Caco-2 (cell line): ENCODE measurements around the gene CAPN12. TPM values are rescaled to one million over a fixed set of nuclear protein-coding genes. Genes with fewer than 3 reads are reported as not detected.

Experiments
- BruUV-seq: library from RNA; stranded (reverse); fragments of 400-500 nt; replicated peaks from 2 replicates; lab custom pipeline; 2021; lab: Mats Ljungman, UMichigan
- CTCF ChIA-PET: fragments of 300-600 bp; sonication (Branson Sonifier 250); formaldehyde crosslinking; loops from one replicate; lab custom pipeline; 2022; ENCODE audit warnings: antibody characterized with exemption; lab: Charles Lee
- POLR2A ChIA-PET: fragments of 300-600 bp; sonication (Branson Sonifier 250); formaldehyde crosslinking; loops from one replicate; lab custom pipeline; 2022; ENCODE audit warnings: antibody characterized with exemption; lab: Charles Lee
- DNase-seq, 2 experiments: peaks; one replicate each; pipeline versions ENCODE4 v3.0.0 to v3.0.0-alpha.2; 2020 to 2022
- H3K27me3 ChIP-seq: replicated peaks from 2 replicates; pipeline ENCODE4 v1.6.0; 2011; ENCODE audit warnings: low read length; ENCODE audit not compliant: control insufficient read depth, insufficient read depth
- H3K36me3 ChIP-seq: 2 replicates; pipeline ENCODE4 v1.5.1; 2011; ENCODE audit warnings: low read length; ENCODE audit not compliant: control insufficient read depth, insufficient read depth
- H3K4me1 ChIP-seq: fragments of 250-450 bp; sonication (Bioruptor Pico); 2 replicates; pipeline ENCODE4 v1.5.1; 2020; ENCODE audit warnings: mild to moderate bottlenecking
- H3K4me3 ChIP-seq: 2 replicates; pipeline ENCODE4 v1.5.1; 2011; ENCODE audit warnings: low read depth, mild to moderate bottlenecking, control low read depth, low read length
- H3K9me3 ChIP-seq: fragments of 250-450 bp; sonication (Bioruptor Pico); 2 replicates; pipeline ENCODE4 v1.5.1; 2020; ENCODE audit warnings: mild to moderate bottlenecking, moderate library complexity
- H3K27ac Mint-ChIP-seq: one replicate; pipeline ENCODE4 v1.8.0; 2022; ENCODE audit warnings: mixed read lengths; ENCODE audit not compliant: unreplicated experiment
- H3K27me3 Mint-ChIP-seq: one replicate; pipeline ENCODE4 v1.8.0; 2022; ENCODE audit warnings: mixed read lengths; ENCODE audit not compliant: insufficient read depth, unreplicated experiment
- H3K36me3 Mint-ChIP-seq: one replicate; pipeline ENCODE4 v1.8.0; 2022; ENCODE audit warnings: mild to moderate bottlenecking, mixed read lengths; ENCODE audit not compliant: insufficient read depth, unreplicated experiment
- H3K4me1 Mint-ChIP-seq: one replicate; pipeline ENCODE4 v1.8.0; 2022; ENCODE audit warnings: low read depth, mixed read lengths; ENCODE audit not compliant: unreplicated experiment
- H3K4me3 Mint-ChIP-seq: one replicate; pipeline ENCODE4 v1.8.0; 2022; ENCODE audit warnings: mild to moderate bottlenecking, moderate library complexity, mixed read lengths; ENCODE audit not compliant: unreplicated experiment
- H3K9me3 Mint-ChIP-seq: one replicate; pipeline ENCODE4 v1.8.0; 2022; ENCODE audit warnings: mixed read lengths; ENCODE audit not compliant: unreplicated experiment
- CTCF ChIP-seq, 2 experiments: fragments of 200-600 bp in 1 of 2; IDR thresholded peaks; 1 replicate in 1 of 2; 2 replicates in 1 of 2; pipeline versions ENCODE4 v1.5.1 to v1.8.0; 2011 to 2022; ENCODE audit warnings: antibody characterized with exemption in 1 of 2, control low read depth in 1 of 2, inconsistent platforms in 1 of 2, low read depth in 1 of 2, low read length in 1 of 2, mild to moderate bottlenecking in 1 of 2, moderate library complexity in 1 of 2; ENCODE audit not compliant: insufficient read depth in 1 of 2, severe bottlenecking in 1 of 2, unreplicated experiment in 1 of 2
- intact Hi-C: fragments of 100-400 bp; cut with micrococcal nuclease; formaldehyde crosslinking; loops from one replicate; pipeline ENCODE4 v1.10.0; 2022; ENCODE audit not compliant: unreplicated experiment
- total RNA-seq: library from RNA; stranded (reverse); gene quantifications from 2 replicates; pipeline ENCODE4 v1.2.3, GENCODE V29; 2022

The CAPN12 gene
- total RNA-seq, 1 experiment from 2014 or later = 8.8 TPM

GRCh38 chr19:38691938-38692457 lies 52.3 kb downstream of the CAPN12 start:
- POLR2A ChIA-PET = no interaction called here
- Histone ChIP-seq H3K9me3 (no peaks in the 10 kb centered on the region), H3K27me3 (no peaks in the 10 kb centered on the region), H3K4me3 (no peak overlapping the region), H3K4me1 (peaks cover 76% of the 10 kb centered on the region), H3K36me3 (peaks cover 6% of the 10 kb centered on the region)
- Mint-ChIP-seq H3K4me3 (no peak overlapping the region), H3K27ac (peak overlapping the region; percentile 82), H3K27me3 (no peaks in the 10 kb centered on the region), H3K4me1 (peaks cover 41% of the 10 kb centered on the region), H3K36me3 (peaks cover 93% of the 10 kb centered on the region), H3K9me3 (no peaks in the 10 kb centered on the region)
- intact Hi-C loops = no loop called here
- CTCF ChIA-PET = interaction anchor here (0.5 to 0.6 kb wide), 2 partner anchors 50 to 519 kb away, joined by 3 to 6 read pairs; no protein-coding TSS in a partner anchor
- TF ChIP-seq CTCF (IDR thresholded peaks at IDR 0.05; ENCODE audit: insufficient read depth in 1 of 2, low read depth in 1 of 2, low read length in 1 of 2, severe bottlenecking in 1 of 2, unreplicated experiment in 1 of 2) = no peak
- BruUV-seq = no TSS peak
- no peak for DNase-seq

DNA sequence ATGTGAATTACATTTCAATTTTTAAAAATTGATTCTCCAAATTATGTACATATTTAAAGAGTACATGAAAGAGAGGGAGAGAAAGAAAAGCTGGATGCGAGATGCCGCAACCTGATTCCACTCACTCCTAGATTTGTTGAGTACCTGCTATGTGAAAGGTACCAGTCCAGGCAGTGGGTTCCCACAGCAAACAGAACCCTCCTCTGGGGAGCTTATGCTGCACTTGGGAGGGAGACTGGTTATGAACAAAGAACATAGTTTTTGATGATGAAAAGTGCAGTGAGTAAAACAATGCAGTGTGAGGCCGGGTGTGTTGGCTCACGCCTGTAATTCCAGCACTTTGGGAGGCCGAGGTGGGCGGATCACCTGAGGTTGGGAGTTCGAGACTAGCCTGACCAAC lies 53.4 kb downstream of the CAPN12 start:
- Mint-ChIP-seq H3K4me3 (no peak overlapping the region), H3K27me3 (no peaks in the 10 kb centered on the region), H3K27ac (no peak overlapping the region), H3K4me1 (peaks cover 53% of the 10 kb centered on the region), H3K9me3 (no peaks in the 10 kb centered on the region), H3K36me3 (peaks cover 93% of the 10 kb centered on the region)
- no peak for DNase-seq
- H3K4me1 ChIP-seq = peaks cover 82% of the 10 kb centered on the region
- ChIA-PET POLR2A (no interaction called here), CTCF (interaction anchor here (1.0 kb wide), 1 partner anchor 9 kb away, joined by 3 read pairs; no protein-coding TSS in a partner anchor)
- no peaks in the 10 kb centered on the region for H3K9me3 ChIP-seq
- no TSS peak for BruUV-seq
- intact Hi-C loops = no loop called here
- TF ChIP-seq CTCF (IDR thresholded peaks at IDR 0.05; ENCODE audit: insufficient read depth in 1 of 2, low read depth in 1 of 2, low read length in 1 of 2, severe bottlenecking in 1 of 2, unreplicated experiment in 1 of 2) = no peak
- peaks cover 1% of the 10 kb centered on the region for H3K36me3 ChIP-seq
- no peak overlapping the region for H3K4me3 ChIP-seq
- H3K27me3 ChIP-seq = no peaks in the 10 kb centered on the region

DNA sequence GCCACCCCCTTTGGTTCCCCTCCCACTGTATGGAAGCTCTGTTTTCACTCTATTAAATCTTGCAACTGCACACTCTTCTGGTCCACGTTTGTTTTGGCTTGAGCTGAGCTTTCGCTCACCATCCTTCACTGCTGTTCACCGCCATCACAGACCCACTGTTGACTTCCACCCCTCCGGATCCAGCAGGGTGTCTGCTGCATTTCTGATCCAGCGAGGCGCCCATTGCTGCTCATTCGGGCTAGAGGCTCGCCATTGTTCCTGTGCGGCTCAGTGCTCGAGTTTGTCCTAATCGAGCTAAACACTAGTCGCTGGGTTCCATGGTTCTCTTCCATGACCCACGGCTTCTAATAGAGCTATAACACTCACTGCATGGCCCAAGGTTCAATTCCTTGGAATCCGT lies 54.1 kb downstream of the CAPN12 start:
- CTCF ChIA-PET = interaction anchor here (0.6 to 1.0 kb wide), 2 partner anchors 8 to 19 kb away, joined by 3 to 5 read pairs; no protein-coding TSS in a partner anchor
- no peaks in the 10 kb centered on the region for H3K9me3 Mint-ChIP-seq
- Histone ChIP-seq H3K9me3 (no peaks in the 10 kb centered on the region), H3K27me3 (no peaks in the 10 kb centered on the region), H3K4me3 (no peak overlapping the region), H3K4me1 (peaks cover 87% of the 10 kb centered on the region), H3K36me3 (peaks cover 3% of the 10 kb centered on the region)
- peak overlapping the region; percentile 82 for H3K27ac Mint-ChIP-seq
- no peak for DNase-seq
- BruUV-seq = no TSS peak
- POLR2A ChIA-PET = no interaction called here
- no peak for TF ChIP-seq CTCF (IDR thresholded peaks at IDR 0.05; ENCODE audit: insufficient read depth in 1 of 2, low read depth in 1 of 2, low read length in 1 of 2, severe bottlenecking in 1 of 2, unreplicated experiment in 1 of 2)
- intact Hi-C loops = no loop called here
- no peaks in the 10 kb centered on the region for H3K27me3 Mint-ChIP-seq
- peaks cover 92% of the 10 kb centered on the region for H3K36me3 Mint-ChIP-seq
- H3K4me1 Mint-ChIP-seq = peaks cover 51% of the 10 kb centered on the region
- no peak overlapping the region for H3K4me3 Mint-ChIP-seq
